ENCODE data around the gene COL4A1.

COL4A1 gene

DNA sequence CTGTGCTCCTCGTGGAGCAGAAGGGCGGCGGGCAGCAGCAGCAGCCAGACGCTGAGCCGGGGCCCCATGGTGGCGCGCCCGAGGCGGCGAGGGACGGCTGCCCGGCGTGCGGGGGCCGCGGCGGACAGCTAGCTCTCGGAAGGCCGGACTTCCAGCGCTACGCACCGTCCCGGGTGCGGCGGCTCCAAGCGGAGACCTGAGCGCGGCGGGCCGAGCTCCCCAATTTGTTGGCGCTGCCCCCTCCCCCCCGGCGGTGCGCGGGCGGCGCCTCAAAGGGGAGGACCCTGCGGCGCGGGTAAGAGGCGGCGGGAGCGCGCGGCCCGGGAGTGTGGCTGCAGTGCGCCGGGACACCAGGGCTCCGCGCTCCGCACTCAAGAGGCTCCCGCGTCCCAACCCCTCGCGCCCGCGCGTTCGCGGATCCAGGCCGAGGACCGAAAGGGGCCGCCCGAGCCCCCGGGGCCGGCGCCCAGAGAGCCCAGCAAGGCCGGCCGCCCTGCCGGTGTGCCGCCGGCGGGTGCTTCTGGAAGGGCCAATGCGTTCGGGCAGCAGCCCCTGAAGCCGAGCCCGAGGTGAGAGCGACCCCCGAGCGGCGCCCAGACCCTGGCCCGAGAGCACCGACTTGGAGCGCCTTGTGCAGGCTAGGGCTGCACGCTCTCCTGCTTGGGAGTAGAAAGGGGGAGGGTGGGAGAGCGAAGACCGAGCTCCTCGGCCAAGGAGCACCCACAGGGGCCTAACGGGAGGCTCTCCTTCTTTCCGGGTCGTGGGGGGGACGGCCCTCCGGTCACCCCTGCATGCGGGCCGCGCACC is at the start of gene COL4A1, which contains the start of gene COL4A2:
Gene COL4A1 (minus strand): TSS at position 198 of the 807 bp plus-strand sequence. CDS start 130 bp downstream, at position 68.
Gene COL4A2 (plus strand): TSS at position 325 of the 807 bp plus-strand sequence. CDS start 620 bp downstream, outside the sequence.
- DNase-seq (ENCODE audit: low spot score), result peak; percentile 90

DNA sequence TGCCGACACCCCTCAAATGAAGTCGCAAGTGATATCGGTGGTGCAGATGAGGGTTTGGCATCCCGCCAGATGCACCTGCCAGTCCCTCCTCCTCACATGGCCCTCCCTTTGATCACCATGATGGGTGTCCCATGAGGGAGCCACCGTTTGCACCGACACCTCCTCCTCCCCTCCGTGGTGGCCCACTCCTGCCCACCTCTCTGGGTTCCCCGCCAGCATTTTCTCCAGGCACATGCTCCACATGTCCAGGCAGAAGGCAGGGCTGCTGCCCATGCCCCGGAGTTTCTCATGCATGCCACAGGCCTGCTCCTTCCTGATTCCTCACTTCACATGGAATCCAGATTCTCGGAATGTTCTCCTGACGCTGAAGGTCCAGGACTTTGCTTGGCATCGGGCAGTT is 49.4 kb upstream of the COL4A1 start:
- peak; percentile 64 for DNase-seq (ENCODE audit: low spot score)

DNA sequence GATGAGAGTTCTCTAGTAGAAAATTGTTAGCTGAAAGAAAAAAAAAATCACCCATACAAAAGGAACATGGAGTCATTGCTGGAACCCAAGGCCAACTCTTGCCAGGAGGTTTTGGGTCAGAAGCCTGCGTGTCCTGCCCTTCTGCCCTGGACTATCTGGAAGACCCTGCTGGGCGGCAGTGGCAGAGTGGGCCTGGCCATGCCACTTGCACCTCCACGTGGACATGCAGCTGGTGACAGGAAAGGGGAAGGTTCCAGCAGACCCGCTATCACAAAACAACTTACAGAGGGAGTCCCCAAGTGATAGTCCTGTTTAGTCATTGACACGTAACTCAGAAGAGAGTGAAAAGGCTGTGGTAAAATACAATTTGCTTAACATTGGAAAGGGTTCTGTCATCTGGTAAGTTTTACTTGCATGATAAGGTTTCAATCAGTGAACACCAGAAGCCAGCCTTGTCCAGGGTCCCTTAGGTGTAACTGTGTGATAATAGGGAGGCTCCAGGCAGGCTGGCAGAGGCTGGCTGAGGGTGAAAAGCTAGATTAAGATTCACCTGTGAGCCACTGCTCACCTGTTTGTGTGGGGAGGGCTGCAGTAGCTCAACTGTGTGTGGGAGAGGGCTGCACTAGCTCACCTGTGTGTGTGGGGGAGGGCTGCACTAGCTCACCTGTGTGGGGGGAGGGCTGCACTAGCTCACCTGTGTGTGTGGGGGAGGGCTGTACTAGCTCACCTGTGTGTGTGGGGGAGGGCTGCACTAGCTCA is 47.9 kb upstream of the COL4A1 start:
- peak; percentile 26 for DNase-seq (ENCODE audit: low spot score)

DNA sequence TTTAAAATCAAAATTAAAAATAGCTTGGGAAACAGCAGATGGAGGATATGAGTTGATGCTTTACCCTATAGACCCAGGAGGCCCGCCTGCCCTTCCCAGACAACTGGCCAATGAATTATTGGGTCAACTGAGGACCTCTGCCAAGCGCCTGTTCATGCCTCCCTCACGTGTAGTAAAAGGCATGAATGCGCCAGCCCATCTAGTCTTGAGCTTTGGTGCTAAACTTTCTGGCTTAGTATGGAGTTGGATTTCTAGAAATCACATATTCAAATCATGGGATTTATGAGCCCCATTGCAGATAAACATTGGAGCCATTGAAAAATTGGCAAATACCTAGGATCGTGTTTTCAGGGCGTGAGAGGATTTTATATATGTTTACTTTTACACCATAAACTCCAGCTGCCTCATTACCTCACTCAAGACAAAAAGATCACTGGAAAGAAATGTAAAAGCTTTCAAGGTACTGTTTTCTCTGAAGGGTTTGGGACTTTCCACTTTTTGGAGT is 47.2 kb upstream of the COL4A1 start:
- DNase-seq (ENCODE audit: low spot score), result no peak

DNA sequence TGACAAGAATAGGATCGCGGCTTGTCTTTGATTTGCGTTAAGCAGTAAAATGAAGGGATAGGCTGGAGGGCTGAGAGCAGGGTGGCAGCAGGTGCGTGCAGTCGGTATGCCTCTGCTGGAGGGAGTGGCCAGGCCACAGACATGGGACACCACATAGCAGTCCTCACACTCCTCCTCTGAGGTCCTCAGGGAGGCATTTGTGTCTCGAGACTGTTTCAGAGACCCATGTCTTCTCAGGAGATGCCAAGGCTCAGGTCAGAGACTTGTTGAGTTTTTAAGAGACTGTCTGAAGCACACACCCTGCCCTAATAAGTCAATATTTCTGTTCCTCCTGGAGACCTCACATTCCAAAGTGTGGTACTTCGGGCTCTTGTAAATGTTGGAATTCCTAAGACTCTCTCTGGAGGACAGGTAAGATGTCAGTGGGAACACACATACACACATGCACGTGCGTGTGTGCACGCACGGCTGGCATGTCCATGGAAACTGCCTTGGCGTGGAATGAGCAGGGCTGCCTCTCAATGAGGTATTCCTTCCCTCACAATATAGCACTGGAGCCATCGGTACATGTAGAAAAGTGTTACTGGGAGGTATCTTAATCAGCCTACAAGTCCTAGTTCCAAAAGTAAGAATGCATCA is 46.5 kb upstream of the COL4A1 start:
- DNase-seq (ENCODE audit: low spot score), result no peak

DNA sequence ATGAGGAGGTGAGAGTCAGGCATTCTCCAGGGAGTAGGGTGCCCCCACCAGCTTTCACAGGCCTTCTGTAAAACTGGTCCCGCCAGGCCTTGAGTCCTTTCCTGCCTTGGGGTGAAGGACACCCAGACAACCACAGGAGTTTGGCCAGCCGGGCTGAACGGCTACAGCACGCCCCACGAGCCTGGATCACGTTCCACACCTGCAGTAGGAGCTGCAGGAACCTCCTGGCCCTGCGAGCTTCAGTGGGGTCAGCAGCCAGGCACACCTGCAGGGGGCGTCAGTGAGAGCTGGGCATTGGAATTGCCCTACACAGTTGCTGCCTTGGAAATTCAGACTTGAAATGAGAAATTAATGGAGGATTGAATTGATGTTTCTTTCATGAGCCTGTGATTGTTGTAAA is 45.8 kb upstream of the COL4A1 start:
- peak; percentile 38 for DNase-seq (ENCODE audit: low spot score)

DNA sequence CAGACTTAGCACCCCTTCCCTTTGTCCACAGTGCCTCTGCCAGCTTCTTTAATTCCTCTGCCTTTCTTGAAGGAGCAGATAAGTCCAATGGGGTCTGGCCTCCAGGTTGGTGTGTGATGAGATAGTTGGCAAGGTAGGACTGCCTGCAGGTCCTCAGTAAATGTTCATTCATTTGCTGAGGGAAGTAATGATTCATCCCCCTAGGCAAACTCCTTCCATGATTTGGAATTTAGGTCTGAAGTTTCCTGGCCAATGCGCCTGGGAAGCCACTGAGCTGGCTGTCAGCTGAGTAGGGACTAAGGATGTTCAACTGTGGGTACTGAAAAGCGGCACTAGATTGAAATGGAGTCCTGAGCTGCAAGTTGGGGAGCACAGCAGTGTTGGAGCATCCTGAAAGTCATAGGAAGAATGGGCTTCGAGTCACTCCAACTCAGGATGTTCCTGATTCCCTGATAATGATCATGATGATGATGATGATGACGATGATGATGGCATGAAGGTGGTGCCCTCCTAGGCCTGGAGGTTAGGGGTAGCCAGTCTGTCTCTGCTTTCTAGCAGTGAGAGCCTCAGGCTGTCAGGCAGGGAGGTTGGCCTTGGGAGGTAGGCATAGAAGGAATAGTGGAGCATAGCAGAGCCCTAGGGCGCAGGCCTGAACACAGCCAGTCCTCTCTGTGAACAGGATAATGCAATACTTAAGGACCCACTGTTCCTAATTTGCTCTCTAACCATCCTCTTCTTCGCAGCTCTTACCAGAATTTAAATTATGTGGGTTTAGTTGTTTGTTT is 44.9 kb upstream of the COL4A1 start:
- DNase-seq (ENCODE audit: low spot score), result no peak

DNA sequence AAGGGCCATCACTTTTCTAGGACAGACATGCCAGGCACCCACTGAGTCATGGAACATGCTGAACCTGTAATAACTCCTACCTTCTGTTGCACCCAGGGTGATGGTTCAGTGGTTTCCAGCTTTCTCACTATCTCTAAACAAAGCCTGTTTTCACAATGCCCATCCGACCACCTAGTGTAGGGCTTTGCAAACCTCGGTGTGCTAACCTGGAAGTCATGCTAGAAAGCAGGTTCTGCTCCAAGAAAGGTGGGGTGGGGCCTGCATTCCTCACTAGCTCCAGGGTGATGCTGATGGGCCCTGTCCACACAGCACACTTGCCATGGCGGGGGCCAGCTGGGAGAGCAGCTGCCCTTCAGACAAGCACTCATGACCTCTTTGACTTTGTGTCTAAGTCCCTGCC is 43.6 kb upstream of the COL4A1 start:
- DNase-seq (ENCODE audit: low spot score), result no peak

DNA sequence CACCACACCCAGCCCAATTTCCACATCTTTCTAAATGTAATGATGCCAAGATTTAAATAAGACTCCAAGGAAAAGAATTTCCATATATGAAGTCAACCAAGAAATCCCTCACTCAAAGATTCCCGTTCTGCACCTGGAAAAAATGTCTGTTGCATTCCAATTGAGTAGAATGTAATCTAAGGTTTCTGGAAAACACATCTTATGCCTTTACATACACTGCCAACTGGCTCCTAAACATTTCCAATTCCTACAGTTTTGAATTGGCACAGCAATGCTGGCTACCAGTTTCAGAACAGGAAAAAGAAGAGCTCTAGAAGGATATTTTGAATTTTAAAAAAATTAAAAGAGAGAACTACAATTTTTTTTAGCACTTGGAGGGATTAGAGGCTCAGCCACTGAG is 43.1 kb upstream of the COL4A1 start:
- no peak for DNase-seq (ENCODE audit: low spot score)

DNA sequence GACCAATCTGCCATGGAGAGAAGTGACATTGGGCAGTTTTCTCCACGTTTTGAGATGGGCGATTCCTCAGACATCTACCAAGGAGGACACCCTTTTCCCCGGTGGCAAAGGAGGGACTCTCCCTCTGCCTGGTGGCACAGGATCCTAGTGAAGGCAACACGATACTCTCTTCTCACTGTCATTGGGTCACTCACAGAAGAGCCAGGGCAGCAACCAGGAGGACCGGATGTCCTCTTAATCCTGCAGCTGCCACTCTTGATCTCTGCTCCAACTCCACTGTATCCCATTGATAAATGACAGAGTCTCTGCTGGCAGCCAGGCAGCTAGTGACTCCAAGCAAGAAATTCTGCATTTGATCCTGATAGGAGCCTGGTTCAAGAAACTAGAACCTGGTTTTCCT is 42.3 kb upstream of the COL4A1 start:
- peak; percentile 67 for DNase-seq (ENCODE audit: low spot score)

DNA sequence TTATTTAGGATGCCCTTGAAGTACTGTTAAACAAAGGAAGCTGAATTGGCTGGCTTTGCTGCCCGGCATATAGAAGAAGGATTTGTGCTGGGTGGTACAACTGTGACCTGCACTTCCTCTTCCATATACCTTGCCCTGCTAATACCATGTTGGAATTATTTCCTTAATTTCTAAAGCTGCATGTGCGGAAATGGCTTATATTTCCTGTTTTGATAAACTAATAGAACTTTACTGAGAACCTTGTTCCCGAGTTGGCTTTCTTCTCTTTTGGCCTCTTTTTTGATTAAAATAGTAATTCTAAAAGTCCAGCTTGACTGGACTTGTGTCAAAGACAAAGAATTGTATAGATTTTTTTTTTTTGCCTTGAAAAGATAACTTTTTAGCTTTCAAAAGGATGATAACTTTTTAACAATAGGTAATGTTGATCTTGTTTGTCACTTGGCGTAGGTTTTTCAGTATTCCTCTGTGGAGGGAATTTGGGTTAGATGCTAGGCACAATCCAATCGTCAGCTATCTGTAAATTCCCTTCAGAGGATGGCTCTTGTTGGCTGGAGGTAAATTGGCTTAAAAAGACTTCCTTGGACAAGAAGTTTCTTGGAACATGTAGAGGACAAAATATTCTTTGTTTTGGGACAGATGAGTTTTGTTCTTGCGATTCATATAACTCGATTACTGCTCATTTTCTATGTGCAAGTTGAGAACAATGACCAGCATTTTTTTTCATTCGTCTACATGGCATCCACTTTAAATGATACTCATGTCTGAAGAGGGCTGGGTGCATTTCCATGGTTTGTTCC is 41.5 kb upstream of the COL4A1 start:
- DNase-seq (ENCODE audit: low spot score), result peak; percentile 34

DNA sequence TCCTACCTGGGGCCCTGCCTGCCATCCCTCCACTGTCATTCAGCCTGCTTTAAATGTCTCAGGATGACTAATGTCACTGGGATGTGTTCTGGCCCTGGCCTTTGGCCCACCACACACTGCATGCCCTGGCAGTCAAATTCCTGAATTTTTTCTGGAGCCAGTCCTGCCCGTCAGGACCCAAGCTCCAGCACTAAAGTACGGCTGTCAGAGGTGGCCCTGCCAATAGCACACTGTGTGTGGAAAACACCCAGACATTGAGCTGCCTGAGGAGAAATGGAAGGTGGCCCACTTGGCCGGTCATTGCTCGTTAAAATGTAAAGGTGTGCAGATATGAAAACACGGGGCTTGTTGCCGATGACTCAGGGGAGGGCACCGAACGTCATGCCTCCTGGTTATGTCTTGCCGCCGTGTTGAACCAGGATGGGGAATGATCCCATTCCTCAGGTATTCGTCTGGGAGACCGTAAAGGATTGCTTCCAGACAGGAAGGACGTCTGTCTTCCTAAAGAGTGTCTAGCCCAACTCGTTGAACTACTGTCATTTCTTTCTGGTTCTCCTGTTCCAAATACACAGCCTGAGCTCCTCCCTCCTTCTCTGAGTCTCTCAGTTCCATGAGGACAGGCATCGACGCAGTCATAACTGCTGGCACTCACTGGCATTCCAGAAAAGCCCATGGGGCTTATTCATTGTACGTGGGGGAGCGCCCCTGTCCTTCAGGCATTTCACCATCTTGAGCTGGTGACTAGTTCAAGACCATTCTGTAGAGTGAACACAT is 40.8 kb upstream of the COL4A1 start:
- DNase-seq (ENCODE audit: low spot score), result no peak

DNA sequence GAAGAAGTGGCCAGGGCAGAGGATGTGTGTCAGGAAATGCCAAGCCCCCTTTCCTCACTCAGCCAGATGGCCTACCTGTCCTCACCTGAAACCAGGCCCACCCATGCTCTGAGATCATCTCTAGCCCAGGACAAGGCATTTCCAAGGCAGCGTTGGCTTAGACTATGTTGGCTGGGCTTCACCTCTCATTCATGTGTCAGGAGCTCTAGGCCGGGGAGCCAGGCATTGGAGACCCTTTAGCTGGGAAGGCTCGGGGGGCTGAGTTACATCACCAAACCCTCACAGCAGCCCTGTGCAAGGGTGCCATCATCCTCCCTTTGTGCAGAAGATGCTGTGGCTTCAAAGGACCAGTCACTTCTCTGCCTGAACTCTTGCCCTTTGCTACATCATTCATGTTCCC is 40.1 kb upstream of the COL4A1 start:
- DNase-seq (ENCODE audit: low spot score), result no peak

DNA sequence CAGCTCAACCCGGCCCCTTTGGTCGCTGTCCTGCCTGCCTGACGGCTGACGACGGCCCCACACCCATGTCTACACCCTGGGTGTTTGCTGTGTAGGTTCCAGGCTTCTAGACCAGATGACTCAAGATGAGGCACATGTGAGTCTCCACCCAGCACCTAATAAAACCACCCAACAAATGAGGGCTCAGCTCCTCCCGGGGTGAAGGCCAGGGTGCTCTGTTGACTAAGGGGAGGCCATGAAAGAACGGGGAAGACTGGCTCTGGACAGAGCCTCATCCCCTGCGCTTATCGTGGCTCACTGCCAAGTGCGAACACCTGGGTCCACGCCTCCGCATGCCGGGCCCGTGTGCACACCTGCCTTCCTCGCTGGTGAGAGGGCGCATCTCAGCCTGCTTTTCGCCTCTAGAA is 39.7 kb upstream of the COL4A1 start:
- no peak for DNase-seq (ENCODE audit: low spot score)

DNA sequence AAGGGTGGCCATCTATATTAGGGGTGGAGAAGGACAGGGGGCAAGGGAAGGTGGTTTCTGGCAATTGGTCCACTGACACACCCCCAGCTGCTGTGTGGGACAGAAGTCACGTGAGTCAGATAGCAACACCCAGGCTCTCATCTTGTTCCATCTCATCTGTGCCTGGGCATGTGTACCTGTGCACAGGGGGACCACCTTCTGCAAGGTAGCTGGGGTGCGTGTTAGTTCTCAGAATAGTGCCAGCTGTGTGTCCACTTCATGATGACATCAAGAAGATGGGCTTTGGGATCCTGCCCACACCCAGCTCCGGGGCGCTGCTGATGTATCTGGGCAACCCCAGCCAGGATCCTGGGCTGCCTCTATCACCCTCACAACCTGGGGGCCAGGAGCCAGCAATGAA is 38.7 kb upstream of the COL4A1 start:
- no peak for DNase-seq (ENCODE audit: low spot score)

DNA sequence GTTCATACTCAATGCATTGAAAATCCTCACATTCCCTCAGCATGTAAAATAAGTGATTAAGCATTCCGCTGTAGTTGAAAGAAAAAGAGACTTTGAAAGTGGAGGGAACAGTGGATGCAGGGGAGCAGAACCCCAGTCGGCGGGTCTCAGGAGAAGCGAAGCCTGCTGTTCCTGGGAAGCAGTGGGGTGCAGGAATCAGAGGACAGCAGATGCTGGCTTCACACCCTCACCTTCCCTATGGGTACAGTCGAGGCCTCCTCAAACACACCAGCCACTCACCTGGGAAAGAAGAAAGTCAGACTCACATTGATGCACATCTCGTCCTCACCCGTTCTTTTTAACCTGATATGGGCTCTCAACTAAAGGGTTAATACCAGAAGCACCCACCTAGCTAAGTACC is 38.3 kb upstream of the COL4A1 start:
- no peak for DNase-seq (ENCODE audit: low spot score)

DNA sequence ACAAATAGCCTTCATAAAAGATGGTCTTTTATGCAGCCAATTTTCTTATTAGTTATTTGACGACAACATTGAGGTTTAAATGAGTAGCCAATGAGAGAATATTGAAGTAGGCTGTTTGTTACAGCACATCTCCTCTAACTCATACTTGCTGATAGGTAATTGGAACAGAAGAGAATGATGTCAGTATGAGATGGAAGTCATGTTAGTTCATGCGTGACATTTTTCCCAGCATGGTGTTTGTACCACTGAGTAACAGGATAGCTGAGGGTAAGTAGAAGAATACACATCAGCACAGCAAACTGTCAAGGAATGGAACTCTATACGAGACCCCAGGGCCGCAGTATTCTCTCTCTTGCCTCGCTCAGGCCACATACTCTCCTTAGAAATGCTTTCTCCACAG is 37.4 kb upstream of the COL4A1 start:
- DNase-seq (ENCODE audit: low spot score), result no peak

DNA sequence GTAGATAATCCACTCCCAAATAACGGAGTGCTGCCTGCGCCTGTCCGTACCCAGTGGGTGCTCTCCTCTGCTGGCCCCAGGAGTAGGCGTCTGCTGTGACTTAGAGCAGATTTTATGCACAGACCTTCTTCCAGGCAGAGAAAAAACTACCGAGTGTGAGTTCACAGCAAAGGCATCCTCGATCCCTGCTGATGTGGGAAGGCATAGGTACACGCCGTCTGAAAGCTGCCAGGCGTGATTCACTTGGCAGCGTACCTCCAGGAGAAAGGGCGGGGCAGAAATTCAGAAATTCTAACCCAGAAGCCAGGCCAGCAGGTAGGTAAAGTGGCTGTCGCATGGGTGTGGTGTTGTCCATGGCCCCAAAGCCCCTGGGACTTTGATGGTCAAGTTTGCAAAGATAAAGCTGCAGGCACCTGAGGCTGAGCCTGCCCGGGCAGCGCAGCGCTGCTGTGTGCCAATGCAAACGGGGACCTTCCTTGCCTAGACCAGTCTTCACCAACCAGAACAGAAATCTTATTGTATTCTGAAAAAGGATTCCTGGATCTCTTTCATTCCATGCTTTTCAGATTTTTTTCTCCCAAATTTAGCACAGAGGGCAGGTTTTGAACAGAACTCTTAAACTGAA is 36.4 kb upstream of the COL4A1 start:
- no peak for DNase-seq (ENCODE audit: low spot score)

DNA sequence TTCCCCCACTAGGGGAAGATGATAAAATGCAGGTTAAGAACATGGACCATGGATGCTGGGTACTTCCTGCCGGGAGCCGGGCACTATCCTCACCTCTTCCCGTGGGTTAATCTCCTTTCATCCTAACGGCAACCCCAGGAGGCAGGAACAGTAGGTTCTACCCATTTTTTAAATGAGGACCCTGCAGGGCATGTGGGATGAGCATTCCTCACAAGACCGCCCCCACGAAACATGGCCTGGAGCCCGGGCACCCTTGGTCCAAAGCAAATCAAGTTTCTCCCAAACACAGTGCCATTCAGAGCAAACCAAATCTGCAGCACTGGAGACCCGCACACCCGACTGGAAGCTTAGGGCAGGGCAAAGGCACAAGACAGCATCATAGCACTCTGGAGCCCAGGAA is 35.5 kb upstream of the COL4A1 start:
- no peak for DNase-seq (ENCODE audit: low spot score)

Measured in left forelimb (tissue), 1 donor.